Immature natural killer cell (primary cell): Measurements from ENCODE around the gene CELF5. TPM values are rescaled to one million over a fixed set of nuclear protein-coding genes. Genes with fewer than 3 reads are reported as not detected.

Source experiments
- DNase-seq, 3 donors: peaks; one replicate each; pipeline ENCODE4 v3.0.0; 2022; ENCODE audit warnings: mixed read lengths in 1 of 3
- H3K27ac Mint-ChIP-seq, 6 donors: one replicate each; pipeline ENCODE4 v1.8.0; 2020; ENCODE audit warnings: mixed read lengths in 6 of 6, mild to moderate bottlenecking in 5 of 6, inconsistent platforms in 4 of 6, moderate library complexity in 3 of 6
- H3K27me3 Mint-ChIP-seq, 3 donors: one replicate each; pipeline ENCODE4 v1.8.0; 2020 to 2021; ENCODE audit warnings: low read depth in 3 of 3, mild to moderate bottlenecking in 3 of 3, mixed read lengths in 3 of 3, moderate library complexity in 3 of 3, inconsistent platforms in 1 of 3
- H3K36me3 Mint-ChIP-seq, 3 donors: one replicate each; pipeline ENCODE4 v1.8.0; 2020; ENCODE audit warnings: mixed read lengths in 3 of 3, inconsistent platforms in 2 of 3, mild to moderate bottlenecking in 2 of 3
- H3K4me1 Mint-ChIP-seq, 2 donors: one replicate each; pipeline ENCODE4 v1.8.0; 2020; ENCODE audit warnings: inconsistent platforms in 2 of 2, mild to moderate bottlenecking in 2 of 2, mixed read lengths in 2 of 2, moderate library complexity in 1 of 2
- H3K4me3 Mint-ChIP-seq, 5 donors: one replicate each; pipeline ENCODE4 v1.8.0; 2020; ENCODE audit warnings: mild to moderate bottlenecking in 5 of 5, mixed read lengths in 5 of 5, inconsistent platforms in 3 of 5, moderate library complexity in 3 of 5
- H3K9me3 Mint-ChIP-seq, 6 donors: one replicate each; pipeline ENCODE4 v1.8.0; 2020; ENCODE audit warnings: mild to moderate bottlenecking in 6 of 6, mixed read lengths in 6 of 6, inconsistent platforms in 4 of 6, moderate library complexity in 3 of 6
- polyA plus RNA-seq, 3 donors: library from polyadenylated mRNA; unstranded; fragments of 300-500 nt; fragmentation: Illumina TruSeq; gene quantifications; one replicate each; pipeline ENCODE4 v1.2.3, GENCODE V29; 2021

Gene CELF5
- polyA plus RNA-seq, 3 donors from 2014 or later: not detected

DNA sequence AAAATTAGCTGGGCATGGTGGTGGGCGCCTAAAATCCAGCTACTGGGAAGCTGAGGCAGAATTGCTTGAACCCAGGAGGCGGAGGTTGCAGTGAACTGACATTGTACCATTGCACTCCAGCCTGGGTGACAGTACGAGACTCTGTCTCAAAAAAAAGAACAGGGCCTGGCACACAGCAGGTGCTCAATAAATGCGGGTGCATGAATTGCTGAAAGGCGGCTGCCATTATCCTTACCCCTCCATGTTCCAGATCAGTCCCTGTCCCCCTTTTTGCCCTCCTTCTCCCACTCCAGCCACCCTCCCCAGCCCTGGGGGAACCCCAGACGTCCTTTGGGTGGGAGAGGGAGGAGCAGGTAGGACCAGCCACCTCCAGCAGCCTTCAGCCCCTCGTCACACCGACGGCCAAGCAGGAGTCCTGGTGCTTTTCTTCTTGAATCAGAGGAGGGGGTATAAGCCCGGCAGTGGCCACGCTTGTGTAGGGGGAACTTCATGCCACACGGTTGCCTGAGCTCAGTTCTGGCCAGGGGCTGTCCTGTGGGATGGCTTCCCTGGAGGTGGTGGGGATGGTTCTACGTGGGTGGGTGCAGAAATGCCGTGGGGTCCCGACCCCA, 121.5 kb downstream of the CELF5 start:
- H3K27ac Mint-ChIP-seq: no peak overlapping the region
- peaks cover 0 to 2% (median 0%) of the 10 kb centered on the region in 3 donors for H3K27me3 Mint-ChIP-seq
- H3K4me1 Mint-ChIP-seq: peaks cover 0 to 3% of the 10 kb centered on the region in 2 donors
- no peaks in the 10 kb centered on the region for H3K9me3 Mint-ChIP-seq
- no peaks in the 10 kb centered on the region for H3K36me3 Mint-ChIP-seq
- DNase-seq: no peak
- H3K4me3 Mint-ChIP-seq: no peak overlapping the region

Other genes starting within 250 kb of the CELF5 start
- 1 to 10 TPM in 2 of 3 donors, under 1 TPM in 1; 0.34 to 2.3 (median 1.8) TPM for gene TLE6, start 247.1 kb upstream of the CELF5 start, polyA plus RNA-seq
- gene TLE2, start 195.4 kb upstream of the CELF5 start, polyA plus RNA-seq: 1 to 10 TPM; 1.2 to 2.4 (median 1.3) TPM
- gene TLE5, start 162.2 kb upstream of the CELF5 start, polyA plus RNA-seq: 100 to 1,000 TPM; 382 to 635 (median 466) TPM
- under 1 TPM in 1 of 3 donors, not detected in 2; 0.09 TPM for gene GNA11, start 130.3 kb upstream of the CELF5 start, polyA plus RNA-seq
- gene GNA15, start 88.6 kb upstream of the CELF5 start, polyA plus RNA-seq: 1 to 10 TPM in 2 of 3 donors, under 1 TPM in 1; 0.25 to 2.8 (median 2.3) TPM
- 100 to 1,000 TPM; 238 to 344 (median 258) TPM for gene S1PR4, start 45.9 kb upstream of the CELF5 start, polyA plus RNA-seq
- gene NCLN, start 38.7 kb upstream of the CELF5 start, polyA plus RNA-seq: 10 to 100 TPM; 22.8 to 58.8 (median 55.2) TPM
- 10 to 100 TPM in 1 of 3 donors, 1 to 10 TPM in 1, not detected in 1; 2.8 to 13.3 TPM for gene NFIC, start 141.9 kb downstream of the CELF5 start, polyA plus RNA-seq